ENCODE measurements around the gene URAD.

- TF ChIP-seq EZH2phosphoT487 (IDR thresholded peaks at IDR 0.05; ENCODE audit: borderline replicate concordance, low read length), result no peak
- TF ChIP-seq CTCF (conservative IDR thresholded peaks at IDR 0.05; ENCODE audit: low read depth, low read length), result no peak
- no peak for TF ChIP-seq EZH2 (IDR thresholded peaks at IDR 0.05; ENCODE audit: low read length, unreplicated experiment)
These were observed 23.2 kb downstream of the URAD start for GRCh38 chr13:27965343-27965739.

Data from PC-3 (cell line).